Prostate gland (tissue), 2 donors: ENCODE results near the gene DCAF7.

Experiments
- POLR2A ChIP-seq: fragments of 450-650 bp; IDR thresholded peaks from one replicate; pipeline ENCODE4 v1.6.1; 2016; ENCODE audit warnings: antibody characterized with exemption, mild to moderate bottlenecking
- TF ChIP-seq, protein P1 (sequence below), 4 experiments: fragments of 200-600 bp in 2 of 4; fragments of 450-650 bp in 2 of 4; sonication (generic) in 2 of 4; IDR thresholded peaks; 1 replicate in 3 of 4; 2 replicates in 1 of 4; pipeline ENCODE4 v1.5.1; 2016 to 2019; ENCODE audit warnings: antibody characterized with exemption in 4 of 4, mild to moderate bottlenecking in 2 of 4, moderate library complexity in 2 of 4

DNA sequence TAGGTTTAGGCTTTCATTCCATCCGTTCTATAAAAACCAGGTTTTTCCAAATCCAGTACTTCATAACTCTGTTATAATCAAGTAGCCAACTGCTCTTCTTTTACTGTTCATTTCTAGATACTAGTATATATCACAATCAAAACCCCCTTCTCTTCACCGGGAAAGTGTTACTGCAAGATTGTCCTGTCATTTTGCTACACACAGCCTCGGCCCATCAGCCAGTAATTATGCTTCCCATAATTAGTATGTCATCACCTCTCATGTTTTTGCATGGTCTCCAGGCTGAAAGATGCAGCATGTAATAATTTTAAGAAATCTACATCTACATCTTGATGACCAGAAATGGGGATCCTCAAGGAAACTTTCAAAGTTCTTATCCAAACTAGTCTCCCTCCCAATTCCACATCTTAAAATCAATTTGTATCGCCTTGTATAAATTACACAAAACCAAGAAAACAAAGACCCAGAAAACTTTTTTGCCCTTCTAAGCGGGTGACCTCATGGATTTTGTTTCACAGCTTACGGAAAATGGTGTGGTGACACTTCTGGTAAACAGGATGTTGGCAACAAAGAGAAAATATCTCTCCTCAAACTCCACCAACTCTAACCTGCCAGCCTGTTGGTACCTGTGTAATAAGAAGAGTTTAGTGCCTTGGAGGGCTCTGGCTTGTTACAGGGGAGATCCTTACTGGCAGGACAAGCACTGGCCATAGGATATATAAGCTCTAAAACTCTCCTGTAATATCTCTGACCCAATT, 59.7 kb downstream of the DCAF7 start:
- TF ChIP-seq, protein P1, sequence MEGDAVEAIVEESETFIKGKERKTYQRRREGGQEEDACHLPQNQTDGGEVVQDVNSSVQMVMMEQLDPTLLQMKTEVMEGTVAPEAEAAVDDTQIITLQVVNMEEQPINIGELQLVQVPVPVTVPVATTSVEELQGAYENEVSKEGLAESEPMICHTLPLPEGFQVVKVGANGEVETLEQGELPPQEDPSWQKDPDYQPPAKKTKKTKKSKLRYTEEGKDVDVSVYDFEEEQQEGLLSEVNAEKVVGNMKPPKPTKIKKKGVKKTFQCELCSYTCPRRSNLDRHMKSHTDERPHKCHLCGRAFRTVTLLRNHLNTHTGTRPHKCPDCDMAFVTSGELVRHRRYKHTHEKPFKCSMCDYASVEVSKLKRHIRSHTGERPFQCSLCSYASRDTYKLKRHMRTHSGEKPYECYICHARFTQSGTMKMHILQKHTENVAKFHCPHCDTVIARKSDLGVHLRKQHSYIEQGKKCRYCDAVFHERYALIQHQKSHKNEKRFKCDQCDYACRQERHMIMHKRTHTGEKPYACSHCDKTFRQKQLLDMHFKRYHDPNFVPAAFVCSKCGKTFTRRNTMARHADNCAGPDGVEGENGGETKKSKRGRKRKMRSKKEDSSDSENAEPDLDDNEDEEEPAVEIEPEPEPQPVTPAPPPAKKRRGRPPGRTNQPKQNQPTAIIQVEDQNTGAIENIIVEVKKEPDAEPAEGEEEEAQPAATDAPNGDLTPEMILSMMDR (IDR thresholded peaks at IDR 0.05), result no peak
- TF ChIP-seq POLR2A, result no peak
